Activated T-cell treated with anti-CD3 and anti-CD28 coated beads, Interleukin-2, amount 50 U/mL, for 24 hours (primary cell): ENCODE results near the gene TNFRSF6B.

Experiments
- DNase-seq: peaks from one replicate; pipeline ENCODE4 v3.0.0-alpha.2; 2020
- H3K27ac Mint-ChIP-seq: 2 replicates; pipeline ENCODE4 v1.8.0; 2020; ENCODE audit warnings: mild to moderate bottlenecking, mixed read lengths
- H3K27me3 Mint-ChIP-seq: 2 replicates; pipeline ENCODE4 v1.8.0; 2020; ENCODE audit warnings: mixed read lengths
- H3K36me3 Mint-ChIP-seq: 2 replicates; pipeline ENCODE4 v1.8.0; 2020; ENCODE audit warnings: low read depth, mixed read lengths
- H3K4me1 Mint-ChIP-seq: 2 replicates; pipeline ENCODE4 v1.8.0; 2020; ENCODE audit warnings: low read depth, mixed read lengths
- H3K4me3 Mint-ChIP-seq: 2 replicates; pipeline ENCODE4 v1.8.0; 2020; ENCODE audit warnings: mild to moderate bottlenecking, moderate library complexity, mixed read lengths
- H3K9me3 Mint-ChIP-seq: 2 replicates; pipeline ENCODE4 v1.8.0; 2020; ENCODE audit warnings: mixed read lengths

Gene TNFRSF6B

GRCh38 chr20:63702751-63703470, 6.5 kb downstream of the TNFRSF6B start:
- H3K4me1 Mint-ChIP-seq = peaks cover 43% of the 10 kb centered on the region
- DNase-seq = no peak
- H3K9me3 Mint-ChIP-seq = no peaks in the 10 kb centered on the region
- H3K27me3 Mint-ChIP-seq = no peaks in the 10 kb centered on the region
- H3K36me3 Mint-ChIP-seq = peaks cover 66% of the 10 kb centered on the region
- no peak overlapping the region for H3K4me3 Mint-ChIP-seq
- H3K27ac Mint-ChIP-seq = peak overlapping the region; percentile 69

DNA sequence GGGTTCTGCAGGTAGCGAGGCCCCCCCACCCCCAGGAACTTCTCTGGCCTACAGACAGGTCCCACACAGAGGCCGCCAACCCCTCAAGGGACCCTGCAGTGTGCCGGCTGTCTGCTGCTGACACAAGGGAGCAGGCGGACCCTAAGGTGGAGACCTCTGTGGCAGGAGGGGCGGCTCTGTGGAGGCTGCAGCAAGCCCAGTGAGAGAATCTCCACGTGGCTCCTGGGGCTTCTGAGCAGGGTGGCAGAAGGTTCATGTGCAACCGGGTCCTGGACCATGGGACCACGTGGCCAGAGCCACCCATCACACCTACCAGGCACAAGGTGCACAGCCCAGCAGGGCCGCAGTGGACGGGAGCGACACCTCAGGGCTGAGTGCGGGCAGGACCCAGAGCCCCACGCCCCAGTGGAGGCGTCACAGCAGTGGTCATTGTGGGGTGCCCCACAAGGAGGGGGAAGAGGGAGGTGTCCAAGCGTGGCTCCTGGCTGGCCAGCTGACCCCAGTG, 7.1 kb downstream of the TNFRSF6B start:
- H3K9me3 Mint-ChIP-seq = no peaks in the 10 kb centered on the region
- H3K4me1 Mint-ChIP-seq = peaks cover 41% of the 10 kb centered on the region
- H3K27ac Mint-ChIP-seq = no peak overlapping the region
- no peaks in the 10 kb centered on the region for H3K27me3 Mint-ChIP-seq
- DNase-seq = peak; percentile 32
- H3K36me3 Mint-ChIP-seq = peaks cover 68% of the 10 kb centered on the region
- H3K4me3 Mint-ChIP-seq = no peak overlapping the region

GRCh38 chr20:63703976-63704748, 7.7 kb downstream of the TNFRSF6B start:
- no peak for DNase-seq
- Mint-ChIP-seq H3K27ac (peak overlapping the region; percentile 76), H3K27me3 (no peaks in the 10 kb centered on the region), H3K9me3 (no peaks in the 10 kb centered on the region), H3K4me1 (peaks cover 41% of the 10 kb centered on the region), H3K4me3 (no peak overlapping the region), H3K36me3 (peaks cover 73% of the 10 kb centered on the region)

DNA sequence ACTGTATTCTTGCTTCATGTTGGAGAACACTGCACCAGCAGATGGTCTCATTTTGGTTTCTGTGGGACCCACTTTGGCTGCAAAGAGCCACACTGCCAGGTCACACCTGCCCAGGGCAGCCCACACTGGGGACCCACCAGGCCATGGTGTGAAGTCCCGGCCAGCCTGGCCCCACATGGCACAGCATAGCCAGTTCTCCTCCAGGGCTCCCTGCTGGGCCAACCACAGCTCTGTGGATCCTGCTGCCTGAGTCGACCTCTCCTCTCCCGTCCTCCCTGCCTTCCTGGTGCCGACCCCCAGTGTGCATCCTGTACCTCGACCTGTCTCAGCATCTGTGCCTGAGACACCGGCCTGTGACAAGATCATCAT, 8.3 kb downstream of the TNFRSF6B start:
- H3K9me3 Mint-ChIP-seq = no peaks in the 10 kb centered on the region
- H3K27me3 Mint-ChIP-seq = no peaks in the 10 kb centered on the region
- peak overlapping the region; percentile 93 for H3K27ac Mint-ChIP-seq
- DNase-seq = no peak
- peaks cover 72% of the 10 kb centered on the region for H3K36me3 Mint-ChIP-seq
- peaks cover 39% of the 10 kb centered on the region for H3K4me1 Mint-ChIP-seq
- no peak overlapping the region for H3K4me3 Mint-ChIP-seq

- Mint-ChIP-seq H3K27me3 (no peaks in the 10 kb centered on the region), H3K36me3 (peaks cover 73% of the 10 kb centered on the region), H3K9me3 (no peaks in the 10 kb centered on the region), H3K4me3 (peak overlapping the region; percentile 95), H3K27ac (peak overlapping the region; percentile 93), H3K4me1 (peaks cover 41% of the 10 kb centered on the region)
- DNase-seq = no peak
These were observed 9.0 kb downstream of the TNFRSF6B start for GRCh38 chr20:63705232-63706026.

DNA sequence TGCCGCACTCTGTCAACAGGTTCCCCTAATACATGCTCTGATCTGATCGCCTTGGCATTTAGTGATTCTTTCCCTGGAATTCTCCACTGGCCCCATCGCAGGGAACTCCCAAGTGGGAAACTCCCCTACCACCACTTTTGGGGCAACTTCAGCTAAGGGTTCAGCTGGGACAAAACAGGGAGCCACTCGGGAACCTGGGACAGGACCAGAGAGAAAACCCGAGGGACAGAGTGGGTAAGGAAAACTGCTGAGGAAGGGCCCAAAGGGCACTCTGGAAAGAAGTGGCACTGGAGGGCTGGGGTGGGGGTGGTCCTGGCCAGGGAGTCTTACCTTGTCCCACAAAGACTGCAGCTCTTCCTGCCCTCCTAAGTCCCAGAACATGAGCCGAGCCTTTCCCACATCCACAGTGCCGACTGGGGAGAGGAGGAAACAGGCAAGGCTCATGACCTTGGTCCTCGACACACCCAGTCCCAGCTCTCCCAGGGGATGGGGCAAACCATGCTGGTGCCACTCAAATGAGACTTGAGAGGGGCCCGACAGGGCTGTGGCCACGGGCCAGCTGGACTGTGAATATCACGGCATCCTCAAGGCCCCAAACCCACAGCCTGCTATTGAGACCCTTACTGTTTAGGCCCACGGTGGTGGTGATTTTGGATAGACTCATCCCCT, 9.7 kb downstream of the TNFRSF6B start:
- H3K9me3 Mint-ChIP-seq = no peaks in the 10 kb centered on the region
- no peaks in the 10 kb centered on the region for H3K27me3 Mint-ChIP-seq
- H3K4me3 Mint-ChIP-seq = peak overlapping the region; percentile 95
- DNase-seq = no peak
- H3K4me1 Mint-ChIP-seq = peaks cover 44% of the 10 kb centered on the region
- peaks cover 78% of the 10 kb centered on the region for H3K36me3 Mint-ChIP-seq
- peak overlapping the region; percentile 93 for H3K27ac Mint-ChIP-seq

DNA sequence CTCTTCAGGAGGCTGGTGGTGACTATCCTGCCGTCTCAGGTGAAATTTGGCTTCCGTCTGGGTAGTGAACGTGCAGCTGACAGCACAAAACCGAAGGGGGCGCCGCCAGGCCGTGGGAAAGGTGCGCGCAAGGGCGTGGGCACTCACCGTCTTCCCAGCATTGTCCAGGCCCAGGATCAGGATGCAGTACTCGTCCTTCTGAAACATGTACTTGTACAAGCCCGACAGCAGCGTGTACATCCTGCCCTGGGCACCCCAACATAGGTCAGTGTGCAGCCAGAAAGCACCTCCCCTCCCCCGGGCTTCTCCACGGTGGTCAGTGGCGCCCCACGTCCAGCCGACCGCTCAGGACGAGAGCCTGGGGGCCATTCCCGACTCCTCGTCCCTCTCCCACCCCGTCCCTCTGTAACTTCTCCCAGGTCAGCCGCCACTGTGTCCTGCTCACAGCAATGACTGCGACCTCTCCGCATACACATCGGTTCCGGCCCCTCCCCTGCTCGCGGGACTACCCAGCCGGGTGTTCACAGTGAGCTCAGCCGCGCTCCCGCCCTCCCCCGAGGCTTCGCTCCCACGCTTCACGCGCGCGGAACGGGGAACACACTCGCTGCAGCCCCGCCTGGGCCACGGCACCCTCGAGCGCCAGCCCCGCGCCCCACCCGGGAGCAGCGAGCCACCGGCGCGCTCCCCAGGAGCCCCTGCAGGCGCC, 10.6 kb downstream of the TNFRSF6B start:
- H3K27me3 Mint-ChIP-seq = no peaks in the 10 kb centered on the region
- peaks cover 50% of the 10 kb centered on the region for H3K4me1 Mint-ChIP-seq
- H3K36me3 Mint-ChIP-seq = peaks cover 85% of the 10 kb centered on the region
- peak overlapping the region; percentile 95 for H3K4me3 Mint-ChIP-seq
- H3K9me3 Mint-ChIP-seq = no peaks in the 10 kb centered on the region
- H3K27ac Mint-ChIP-seq = peak overlapping the region; percentile 93
- peak; percentile 77 for DNase-seq

DNA sequence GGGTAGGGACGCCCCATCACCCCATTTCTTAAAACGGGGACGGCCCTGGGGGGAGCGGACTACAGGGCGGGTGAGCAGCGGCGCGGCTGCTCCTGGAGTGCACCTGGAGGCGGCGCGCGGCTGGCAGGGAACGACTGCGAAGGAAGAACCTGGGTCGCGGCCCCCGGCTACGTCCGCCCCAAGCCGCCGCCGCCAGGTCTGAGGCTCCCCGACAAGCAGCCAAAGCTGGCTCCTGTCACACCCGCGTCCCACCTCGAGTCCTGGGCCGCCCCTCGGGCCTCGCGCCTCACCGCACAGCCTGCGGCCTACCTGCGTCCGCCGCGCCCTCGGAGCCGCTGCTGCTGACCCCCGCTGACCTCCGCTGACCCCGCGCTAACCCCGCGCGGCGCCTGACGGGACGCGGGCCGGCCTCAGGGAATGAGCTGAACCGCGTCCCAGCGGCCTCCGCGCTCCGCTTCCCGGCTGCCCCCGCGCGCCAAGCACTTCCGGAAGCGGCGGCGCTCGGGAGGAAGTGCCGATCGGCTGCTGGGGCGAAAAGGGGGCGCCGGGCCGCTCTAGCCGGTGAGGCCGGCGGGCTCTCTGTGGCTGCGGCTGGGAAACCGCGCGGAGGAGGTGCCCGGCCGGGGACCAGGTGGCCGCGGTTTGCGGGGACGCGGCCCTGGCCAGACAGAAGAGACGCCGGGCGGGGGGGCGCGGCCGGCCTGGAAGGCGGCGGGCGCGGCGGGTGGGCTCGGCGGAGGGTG, 11.3 kb downstream of the TNFRSF6B start, which contains the start of the genes ARFRP1 and ZGPAT:
TSS of gene ARFRP1 (minus strand) at position 419 of the 743 bp plus-strand sequence. CDS start 885 bp downstream, outside the sequence.
TSS of gene ZGPAT (plus strand) at position 482 of the 743 bp plus-strand sequence. CDS start 542 bp downstream, outside the sequence.
- H3K27ac Mint-ChIP-seq = peak within 1 kb of the TSS; percentile 93
- H3K36me3 Mint-ChIP-seq = peaks cover 85% of the 10 kb centered on the region
- no peaks in the 10 kb centered on the region for H3K9me3 Mint-ChIP-seq
- peak; percentile 93 for DNase-seq
- no peaks in the 10 kb centered on the region for H3K27me3 Mint-ChIP-seq
- H3K4me3 Mint-ChIP-seq = peak within 1 kb of the TSS; percentile 95
- peaks cover 52% of the 10 kb centered on the region for H3K4me1 Mint-ChIP-seq

- Mint-ChIP-seq H3K27ac (peak overlapping the region; percentile 91), H3K27me3 (no peaks in the 10 kb centered on the region), H3K36me3 (peaks cover 86% of the 10 kb centered on the region), H3K4me1 (peaks cover 54% of the 10 kb centered on the region), H3K9me3 (no peaks in the 10 kb centered on the region), H3K4me3 (peak overlapping the region; percentile 95)
- no peak for DNase-seq
These were observed 12.1 kb downstream of the TNFRSF6B start for GRCh38 chr20:63708301-63709148.

DNA sequence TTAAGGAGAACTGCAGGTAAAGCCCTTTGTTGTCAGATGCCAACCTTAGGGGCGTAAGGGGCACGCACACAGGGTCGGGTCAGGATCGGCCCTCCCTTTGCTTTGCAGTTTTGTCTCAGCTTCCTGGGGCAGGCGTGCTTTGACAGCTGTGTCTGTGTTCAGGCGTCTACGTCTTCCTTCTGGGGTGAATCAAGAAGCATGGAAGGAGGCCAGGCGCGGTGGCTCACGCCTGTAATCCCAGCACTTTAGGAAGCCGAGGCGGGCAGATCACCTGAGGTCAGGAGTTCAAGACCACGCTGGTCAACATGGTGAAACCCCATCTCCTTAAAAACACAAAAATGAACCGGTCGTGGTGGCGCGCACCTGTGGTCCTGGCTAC, 12.7 kb downstream of the TNFRSF6B start:
- H3K9me3 Mint-ChIP-seq = no peaks in the 10 kb centered on the region
- peaks cover 54% of the 10 kb centered on the region for H3K4me1 Mint-ChIP-seq
- no peak for DNase-seq
- no peaks in the 10 kb centered on the region for H3K27me3 Mint-ChIP-seq
- H3K36me3 Mint-ChIP-seq = peaks cover 85% of the 10 kb centered on the region
- H3K27ac Mint-ChIP-seq = peak overlapping the region; percentile 91
- H3K4me3 Mint-ChIP-seq = peak overlapping the region; percentile 95

DNA sequence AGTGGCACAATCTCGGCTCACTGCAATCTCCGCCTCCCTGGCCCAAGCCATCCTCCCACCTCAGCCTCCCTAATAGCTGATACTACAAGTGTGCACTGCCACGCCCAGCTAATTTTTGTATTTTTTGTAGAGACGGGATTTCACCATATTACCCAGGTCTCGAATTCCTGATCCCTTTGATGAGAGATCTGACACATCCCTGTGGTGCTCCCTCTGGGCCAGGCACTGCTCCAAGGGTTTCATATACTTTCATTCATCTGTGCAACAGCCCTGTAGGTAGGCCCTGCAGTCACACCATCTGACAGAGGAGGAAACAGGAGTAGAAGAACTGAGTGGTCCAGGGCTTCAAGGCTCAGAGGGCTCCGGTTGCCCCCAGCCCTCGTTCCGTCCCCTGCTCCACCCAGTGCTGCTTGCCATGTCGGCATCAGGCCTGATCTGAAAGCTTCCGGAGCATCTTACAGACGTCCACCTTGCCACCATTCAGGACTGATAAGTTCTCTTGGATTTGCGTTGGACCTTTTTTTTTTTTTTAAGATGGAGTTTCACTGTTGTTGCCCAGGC, 14.7 kb downstream of the TNFRSF6B start:
- no peak overlapping the region for H3K4me3 Mint-ChIP-seq

DNA sequence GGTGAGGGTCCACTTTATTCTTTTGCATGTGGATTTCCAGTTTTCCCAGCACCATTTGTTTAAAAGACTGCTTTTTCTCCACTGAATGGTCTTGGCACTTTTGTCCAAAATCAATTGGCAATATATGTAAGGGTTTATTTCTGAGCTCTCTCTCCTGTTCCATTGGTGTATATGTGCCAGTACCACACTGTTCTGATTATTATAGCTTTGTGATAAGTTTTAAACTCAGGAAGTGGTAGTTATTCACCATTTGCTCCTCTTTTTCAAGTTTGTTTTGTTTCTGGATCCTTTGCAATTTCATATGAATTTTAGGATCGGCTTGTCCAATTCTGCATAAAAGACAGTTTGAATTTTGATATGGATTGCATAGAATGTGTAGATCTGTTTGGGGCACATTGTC, 15.7 kb downstream of the TNFRSF6B start:
- Mint-ChIP-seq H3K27ac (peak overlapping the region; percentile 56), H3K9me3 (peaks cover 7% of the 10 kb centered on the region), H3K36me3 (peaks cover 85% of the 10 kb centered on the region), H3K4me3 (no peak overlapping the region), H3K27me3 (no peaks in the 10 kb centered on the region), H3K4me1 (peaks cover 56% of the 10 kb centered on the region)
- no peak for DNase-seq

More for the DNA sequence above, 14.7 kb downstream of the TNFRSF6B start:
- Mint-ChIP-seq H3K9me3 (peaks cover 7% of the 10 kb centered on the region), H3K27me3 (no peaks in the 10 kb centered on the region), H3K27ac (peak overlapping the region; percentile 80), H3K4me1 (peaks cover 55% of the 10 kb centered on the region), H3K36me3 (peaks cover 85% of the 10 kb centered on the region)
- DNase-seq = no peak
